ENCODE results near the gene RALGPS1. TPM values are rescaled to one million over a fixed set of nuclear protein-coding genes. Genes with fewer than 3 reads are reported as not detected.

The RALGPS1 gene
- total and polyA plus RNA-seq, 2 of the 13 experiments (the other 11 are each of a cell fraction or from before 2014, with no cell fraction given): 3.7 to 6.5 TPM

DNA sequence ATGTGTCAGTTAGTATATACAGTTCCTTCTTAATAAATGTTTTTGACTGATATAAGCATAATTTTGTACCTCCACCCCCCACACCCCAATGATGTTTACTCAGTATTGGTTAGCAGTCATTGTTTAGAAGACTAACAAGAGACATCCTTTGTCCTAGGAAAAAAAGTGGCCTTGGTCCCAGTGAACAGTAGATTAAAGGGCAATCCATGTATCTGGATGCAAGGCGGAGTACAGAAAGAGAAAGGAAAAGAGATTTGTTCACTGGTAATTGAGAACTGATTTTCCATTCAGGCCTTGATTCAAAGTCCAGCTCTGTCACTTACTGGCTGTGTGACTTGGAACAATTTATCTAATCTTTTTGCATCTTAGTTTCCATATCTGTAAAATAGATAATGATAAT is 4.6 kb downstream of the RALGPS1 start (continued):
- TF ChIP-seq MZF1 (CRISPR knock-in tag; IDR thresholded peaks at IDR 0.05; ENCODE audit: borderline replicate concordance) (no peak), MEF2D (CRISPR knock-in tag; IDR thresholded peaks at IDR 0.05) (no peak), ZNF784 (CRISPR knock-in tag; IDR thresholded peaks at IDR 0.05; ENCODE audit: borderline replicate concordance) (no peak), ZNF331 (CRISPR knock-in tag; IDR thresholded peaks at IDR 0.05) (0 out of 2 replicates have a peak, but pooled peaks have one; percentile 42), ZNF205 (CRISPR knock-in tag; IDR thresholded peaks at IDR 0.05) (no peak), ARNTL (CRISPR knock-in tag; IDR thresholded peaks at IDR 0.05) (no peak), ZNF337 (CRISPR knock-in tag; IDR thresholded peaks at IDR 0.05; ENCODE audit: borderline replicate concordance, low read depth) (no peak), GLI4 (CRISPR knock-in tag; IDR thresholded peaks at IDR 0.05; ENCODE audit: borderline replicate concordance) (no peak), IKZF5 (CRISPR knock-in tag; IDR thresholded peaks at IDR 0.05) (0 out of 2 replicates have a peak, but pooled peaks have one; percentile 4), ZNF512B (CRISPR knock-in tag; IDR thresholded peaks at IDR 0.05; ENCODE audit: borderline replicate concordance) (no peak), ZNF12 (CRISPR knock-in tag; IDR thresholded peaks at IDR 0.05) (no peak), FOXA3 (CRISPR knock-in tag; IDR thresholded peaks at IDR 0.05) (peak; percentile 77), ZNF674 (CRISPR knock-in tag; IDR thresholded peaks at IDR 0.05; ENCODE audit: low read depth) (no peak), NCOA1 (CRISPR knock-in tag; IDR thresholded peaks at IDR 0.05) (no peak), NAIF1 (CRISPR knock-in tag; IDR thresholded peaks at IDR 0.05; ENCODE audit: borderline replicate concordance) (no peak), CREB1 (IDR thresholded peaks at IDR 0.05) (no peak), CREB1 (CRISPR knock-in tag; IDR thresholded peaks at IDR 0.05) (0 out of 2 replicates have a peak, but pooled peaks have one; percentile 16), HOXA7 (CRISPR knock-in tag; IDR thresholded peaks at IDR 0.05) (no peak), SP2 (CRISPR knock-in tag; IDR thresholded peaks at IDR 0.05) (no peak), HNF4A (CRISPR knock-in tag; IDR thresholded peaks at IDR 0.05) (peak; percentile 88), MED8 (CRISPR knock-in tag; IDR thresholded peaks at IDR 0.05; ENCODE audit: insufficient replicate concordance) (no peak), PHF21A (CRISPR knock-in tag; IDR thresholded peaks at IDR 0.05) (peak; percentile 61), XRCC5 (optimal IDR thresholded peaks at IDR 0.05; ENCODE audit: low read length) (no peak), ZNF543 (CRISPR knock-in tag; IDR thresholded peaks at IDR 0.05) (no peak), RFXAP (CRISPR knock-in tag; IDR thresholded peaks at IDR 0.05; ENCODE audit: borderline replicate concordance) (no peak), NFYB (CRISPR knock-in tag; IDR thresholded peaks at IDR 0.05) (no peak), BCL6 (CRISPR knock-in tag; IDR thresholded peaks at IDR 0.05) (peak; percentile 50; the same call in 1 of the 2 replicates), HOXD1 (CRISPR knock-in tag; IDR thresholded peaks at IDR 0.05) (no peak)
- TF ChIP-seq, protein P1, sequence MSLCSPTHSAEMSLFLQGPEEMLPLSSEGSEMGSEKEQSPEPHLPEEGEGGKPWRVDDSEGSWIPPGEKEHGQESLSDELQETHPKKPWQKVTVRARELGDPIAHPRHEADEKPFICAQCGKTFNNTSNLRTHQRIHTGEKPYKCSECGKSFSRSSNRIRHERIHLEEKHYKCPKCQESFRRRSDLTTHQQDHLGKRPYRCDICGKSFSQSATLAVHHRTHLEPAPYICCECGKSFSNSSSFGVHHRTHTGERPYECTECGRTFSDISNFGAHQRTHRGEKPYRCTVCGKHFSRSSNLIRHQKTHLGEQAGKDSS (CRISPR knock-in tag; IDR thresholded peaks at IDR 0.05; ENCODE audit: borderline replicate concordance, low read depth): no peak

Data from HepG2 (cell line).